GM12864 (cell line): Measurements from ENCODE around the gene FLNB.

ENCODE experiments used
- DNase-seq: peaks from one replicate; pipeline ENCODE4 v3.0.0-alpha.2; 2011; ENCODE audit warnings: low read depth
- H3K4me3 ChIP-seq: 2 replicates; pipeline ENCODE4 v1.5.1; 2011; ENCODE audit warnings: mild to moderate bottlenecking, low read depth, low read length, control low read depth
- TF ChIP-seq, protein P1 (sequence below): IDR thresholded peaks from 2 replicates; pipeline ENCODE4 v1.5.1; 2011; ENCODE audit warnings: low read depth, mild to moderate bottlenecking, moderate library complexity, low read length, control low read depth, inconsistent platforms; ENCODE audit errors: missing control alignments

Gene FLNB

DNA sequence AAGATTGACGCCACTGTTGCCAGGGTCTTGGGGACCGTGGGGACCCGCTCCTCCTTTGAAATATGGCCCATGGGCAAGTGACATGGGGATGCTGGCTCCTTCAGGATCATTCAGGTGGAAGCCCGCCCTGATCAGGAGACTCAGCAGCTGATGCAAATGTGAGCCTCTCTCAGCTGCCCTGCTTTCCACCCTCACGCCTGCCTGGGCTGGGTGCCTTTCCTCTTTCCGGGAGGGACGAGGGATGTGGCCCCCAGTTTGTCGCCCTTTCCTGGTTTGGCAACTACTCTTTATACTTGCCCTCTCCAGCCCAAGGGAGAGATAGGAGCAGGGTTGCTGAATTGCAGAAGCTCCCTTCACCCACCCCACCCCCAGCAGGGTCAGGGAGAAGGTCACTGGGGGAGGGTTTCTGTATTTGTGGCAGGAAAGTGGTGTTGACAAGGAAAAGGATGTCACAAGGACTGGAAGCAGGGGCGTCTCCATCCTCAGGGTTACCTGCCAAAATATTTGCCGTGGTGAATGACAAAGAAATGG lies 180.8 kb downstream of the FLNB start:
- TF ChIP-seq, protein P1, sequence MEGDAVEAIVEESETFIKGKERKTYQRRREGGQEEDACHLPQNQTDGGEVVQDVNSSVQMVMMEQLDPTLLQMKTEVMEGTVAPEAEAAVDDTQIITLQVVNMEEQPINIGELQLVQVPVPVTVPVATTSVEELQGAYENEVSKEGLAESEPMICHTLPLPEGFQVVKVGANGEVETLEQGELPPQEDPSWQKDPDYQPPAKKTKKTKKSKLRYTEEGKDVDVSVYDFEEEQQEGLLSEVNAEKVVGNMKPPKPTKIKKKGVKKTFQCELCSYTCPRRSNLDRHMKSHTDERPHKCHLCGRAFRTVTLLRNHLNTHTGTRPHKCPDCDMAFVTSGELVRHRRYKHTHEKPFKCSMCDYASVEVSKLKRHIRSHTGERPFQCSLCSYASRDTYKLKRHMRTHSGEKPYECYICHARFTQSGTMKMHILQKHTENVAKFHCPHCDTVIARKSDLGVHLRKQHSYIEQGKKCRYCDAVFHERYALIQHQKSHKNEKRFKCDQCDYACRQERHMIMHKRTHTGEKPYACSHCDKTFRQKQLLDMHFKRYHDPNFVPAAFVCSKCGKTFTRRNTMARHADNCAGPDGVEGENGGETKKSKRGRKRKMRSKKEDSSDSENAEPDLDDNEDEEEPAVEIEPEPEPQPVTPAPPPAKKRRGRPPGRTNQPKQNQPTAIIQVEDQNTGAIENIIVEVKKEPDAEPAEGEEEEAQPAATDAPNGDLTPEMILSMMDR: no peak

DNA sequence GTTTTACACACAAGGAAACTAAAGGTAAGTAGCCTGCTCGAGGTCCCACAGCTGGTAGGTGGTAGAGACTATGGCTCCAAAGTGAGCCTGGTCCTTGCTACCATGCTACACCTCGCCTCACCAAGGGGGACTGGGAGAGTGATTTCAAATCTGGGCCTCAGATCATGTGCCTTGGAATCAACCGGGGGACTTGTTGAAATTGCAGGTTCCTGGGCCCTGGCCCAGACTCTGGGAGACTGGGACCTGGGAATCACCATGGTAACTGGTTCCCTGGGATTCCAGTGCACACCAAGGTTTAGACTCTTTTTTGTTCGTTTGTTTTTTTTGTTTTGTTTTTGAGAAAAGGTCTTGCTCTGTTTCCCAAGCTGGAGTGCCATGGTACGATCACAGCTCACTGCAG lies 181.5 kb downstream of the FLNB start:
- H3K4me3 ChIP-seq: no peak overlapping the region
- TF ChIP-seq, protein P1: no peak
- no peak for DNase-seq

More for the DNA sequence above, 180.8 kb downstream of the FLNB start:
- no peak for DNase-seq
- H3K4me3 ChIP-seq: no peak overlapping the region

DNA sequence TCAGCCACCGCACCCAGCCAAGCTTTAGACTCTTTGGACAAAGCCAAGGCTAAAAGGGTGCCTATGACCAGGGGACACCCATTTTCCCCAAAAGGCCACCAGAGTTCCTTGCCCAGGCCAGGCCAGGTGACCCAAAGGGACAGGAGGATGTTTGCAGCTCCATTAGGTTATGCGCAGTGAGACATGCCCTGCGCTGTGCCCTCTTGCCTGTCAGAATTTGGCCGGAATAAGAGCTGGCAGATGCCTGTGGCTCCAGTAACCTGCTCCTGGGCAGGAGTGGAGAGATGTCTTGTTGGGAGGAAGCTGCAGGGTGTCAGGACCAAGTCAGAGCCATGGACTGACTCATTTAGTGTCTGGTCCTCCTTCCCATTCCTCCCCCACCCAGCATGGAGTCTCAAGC lies 182.1 kb downstream of the FLNB start:
- no peak for DNase-seq
- no peak overlapping the region for H3K4me3 ChIP-seq
- TF ChIP-seq, protein P1: no peak

DNA sequence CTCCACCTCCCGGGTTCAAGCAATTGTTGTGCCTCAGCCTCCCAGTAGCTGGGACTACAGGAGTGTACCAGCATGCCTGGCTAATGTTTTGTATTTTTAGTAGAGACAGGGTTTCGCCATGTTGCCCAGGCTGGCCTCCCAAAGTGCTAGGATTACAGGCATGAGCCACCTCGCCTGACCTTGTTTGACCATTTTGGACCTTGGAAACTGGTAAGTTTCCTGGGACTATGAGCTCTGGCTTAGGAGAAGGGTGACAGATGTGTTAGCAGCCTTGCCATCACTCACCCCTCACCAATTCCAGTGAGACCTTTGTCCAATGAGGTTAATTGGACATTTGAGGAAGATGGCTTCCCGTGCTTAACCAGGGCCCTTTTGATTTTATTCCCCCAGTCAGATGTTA lies 182.7 kb downstream of the FLNB start:
- H3K4me3 ChIP-seq: no peak overlapping the region
- DNase-seq: no peak
- TF ChIP-seq, protein P1: no peak

DNA sequence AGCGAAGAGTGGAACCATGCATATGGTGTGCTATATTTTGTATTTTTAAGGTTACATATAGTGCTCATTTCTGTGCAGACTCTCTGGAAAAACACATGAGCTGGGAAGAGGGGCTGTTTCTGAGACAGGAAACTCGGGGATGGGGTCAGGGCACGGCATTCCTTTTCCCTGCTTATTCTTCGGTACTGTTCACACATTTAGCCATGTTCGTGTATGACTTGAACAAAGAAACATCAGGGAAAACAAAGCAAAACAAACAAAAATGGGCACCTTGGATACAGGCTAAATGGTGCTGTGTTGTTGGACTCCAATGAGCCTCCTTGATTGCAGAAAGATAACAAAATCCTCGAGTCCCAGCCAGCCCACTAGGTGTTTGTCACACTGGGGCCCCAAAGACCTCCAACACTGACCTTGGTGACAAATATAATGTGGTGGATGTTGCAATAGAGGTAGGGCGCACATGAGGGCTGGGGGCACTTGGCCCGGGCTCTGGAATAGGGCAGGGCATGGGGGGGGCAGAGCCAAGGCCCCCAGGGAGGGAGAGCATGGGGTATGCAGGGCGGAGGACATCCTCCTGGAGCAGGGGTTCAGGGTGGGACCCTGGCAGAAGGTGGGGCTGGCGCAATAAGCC lies 183.3 kb downstream of the FLNB start:
- TF ChIP-seq, protein P1: no peak
- no peak for DNase-seq
- no peak overlapping the region for H3K4me3 ChIP-seq

DNA sequence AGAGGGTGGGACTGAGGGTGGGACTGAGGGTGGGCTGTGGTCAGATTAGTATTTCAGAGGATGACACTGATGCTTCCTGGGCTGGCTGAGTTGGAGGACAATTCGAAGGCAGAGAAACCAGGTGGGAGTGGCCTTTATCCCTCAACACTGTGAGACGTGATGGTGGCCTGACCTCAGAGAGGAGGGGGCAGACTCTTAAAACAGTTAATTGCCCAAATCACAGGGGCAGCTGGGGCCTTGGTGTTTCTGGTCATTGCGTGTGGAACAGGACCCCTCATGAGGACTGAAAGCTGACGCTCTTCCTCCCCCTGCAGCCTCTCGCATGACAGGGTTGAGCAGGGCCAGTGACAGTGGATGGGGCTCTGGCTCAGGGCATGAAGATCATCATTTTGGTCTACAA lies 183.8 kb downstream of the FLNB start:
- DNase-seq: no peak
- H3K4me3 ChIP-seq: no peak overlapping the region
- TF ChIP-seq, protein P1: no peak
